Body of pancreas (tissue), 4 donors: ENCODE data around the gene DNAJC18.

Experiments
- POLR2A ChIP-seq, 3 donors: fragments of 450-650 bp; IDR thresholded peaks; one replicate each; pipeline ENCODE4 v1.6.1; 2016; ENCODE audit warnings: antibody characterized with exemption in 3 of 3, mild to moderate bottlenecking in 2 of 3
- TF ChIP-seq, protein P1 (sequence below), 7 experiments: fragments of 450-650 bp in 4 of 7; fragments of 200-600 bp in 3 of 7; sonication (generic) in 3 of 7; IDR thresholded peaks; one replicate each; pipeline ENCODE4 v1.5.1; 2016 to 2019; ENCODE audit warnings: antibody characterized with exemption in 7 of 7

DNA sequence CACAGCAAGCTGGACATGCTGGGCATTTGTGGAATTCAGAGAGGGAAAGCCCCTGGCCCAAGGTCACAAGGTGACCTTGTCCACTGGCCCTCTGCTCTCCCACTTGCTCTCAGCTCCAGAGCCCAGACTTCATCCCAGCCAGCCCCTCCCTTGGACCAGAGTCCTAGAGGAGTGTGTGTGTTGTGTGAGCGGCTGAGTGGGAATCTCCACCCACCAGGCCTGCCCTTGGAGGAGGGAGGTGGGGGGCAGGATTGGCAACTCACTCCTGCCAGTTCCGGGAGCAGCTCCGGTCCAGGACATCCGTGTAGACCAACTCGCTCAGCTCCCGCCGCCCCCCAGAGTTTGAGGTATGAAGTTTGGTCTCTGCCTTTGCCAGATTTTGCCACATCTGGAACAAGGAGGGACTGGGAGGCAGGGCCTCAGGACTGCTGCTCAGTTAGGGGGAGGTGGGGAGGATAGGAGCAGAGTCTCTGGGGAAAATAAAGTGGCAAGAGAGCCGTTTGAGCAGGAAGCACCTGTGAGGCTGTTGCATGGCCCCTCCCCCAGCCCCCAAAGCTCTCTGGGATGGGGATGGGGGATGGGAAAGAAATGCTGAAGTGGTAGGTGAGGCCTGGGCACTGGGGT, 51.0 kb downstream of the DNAJC18 start:
- TF ChIP-seq, protein P1, sequence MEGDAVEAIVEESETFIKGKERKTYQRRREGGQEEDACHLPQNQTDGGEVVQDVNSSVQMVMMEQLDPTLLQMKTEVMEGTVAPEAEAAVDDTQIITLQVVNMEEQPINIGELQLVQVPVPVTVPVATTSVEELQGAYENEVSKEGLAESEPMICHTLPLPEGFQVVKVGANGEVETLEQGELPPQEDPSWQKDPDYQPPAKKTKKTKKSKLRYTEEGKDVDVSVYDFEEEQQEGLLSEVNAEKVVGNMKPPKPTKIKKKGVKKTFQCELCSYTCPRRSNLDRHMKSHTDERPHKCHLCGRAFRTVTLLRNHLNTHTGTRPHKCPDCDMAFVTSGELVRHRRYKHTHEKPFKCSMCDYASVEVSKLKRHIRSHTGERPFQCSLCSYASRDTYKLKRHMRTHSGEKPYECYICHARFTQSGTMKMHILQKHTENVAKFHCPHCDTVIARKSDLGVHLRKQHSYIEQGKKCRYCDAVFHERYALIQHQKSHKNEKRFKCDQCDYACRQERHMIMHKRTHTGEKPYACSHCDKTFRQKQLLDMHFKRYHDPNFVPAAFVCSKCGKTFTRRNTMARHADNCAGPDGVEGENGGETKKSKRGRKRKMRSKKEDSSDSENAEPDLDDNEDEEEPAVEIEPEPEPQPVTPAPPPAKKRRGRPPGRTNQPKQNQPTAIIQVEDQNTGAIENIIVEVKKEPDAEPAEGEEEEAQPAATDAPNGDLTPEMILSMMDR (IDR thresholded peaks at IDR 0.05): no peak
- peak in 1 of 3 donors; percentile 22 for TF ChIP-seq POLR2A (IDR thresholded peaks at IDR 0.05)
